SK-N-SH treated with all-trans-retinoic acid at 6 μM for 48 hours (cell line): Measurements from ENCODE around the gene GAD1.

Experiments
- ZC3H10 ChIP-seq: fragments of 250-450 bp; sonication (Bioruptor Pico); IDR thresholded peaks from 2 replicates; pipeline ENCODE4 v1.5.1; 2021; ENCODE audit warnings: mild to moderate bottlenecking, moderate library complexity
- ZFP3 ChIP-seq: fragments of 250-450 bp; sonication (Bioruptor Pico); IDR thresholded peaks from 2 replicates; pipeline ENCODE4 v1.5.0; 2020; ENCODE audit warnings: mild to moderate bottlenecking, moderate library complexity
- TF ChIP-seq, protein P1 (sequence below): fragments of 250-450 bp; sonication (Bioruptor Pico); IDR thresholded peaks from 2 replicates; pipeline ENCODE4 v1.5.1; 2020; ENCODE audit warnings: low read depth, mild to moderate bottlenecking, moderate library complexity

DNA sequence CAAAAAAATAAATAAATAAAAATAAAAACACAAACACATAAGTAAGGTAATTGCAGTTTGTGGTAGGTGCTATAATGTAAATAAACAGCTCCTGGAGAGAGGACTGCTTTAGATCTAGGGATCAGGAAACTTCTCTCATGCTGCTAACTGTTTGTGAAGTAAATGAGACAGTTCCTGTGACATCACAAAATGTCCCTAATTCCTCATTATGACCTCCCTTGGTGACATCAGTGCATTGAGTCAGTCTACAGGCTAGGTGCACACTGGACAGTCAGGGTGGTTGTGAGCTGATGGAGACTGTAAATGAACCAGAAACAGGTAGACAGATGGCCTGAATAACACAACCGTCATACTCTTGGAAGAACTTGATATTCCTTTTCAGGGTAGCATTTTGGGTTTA lies 33.1 kb upstream of the GAD1 start:
- TF ChIP-seq ZFP3 (CRISPR knock-in tag) (no peak), ZC3H10 (no peak)
- TF ChIP-seq, protein P1, sequence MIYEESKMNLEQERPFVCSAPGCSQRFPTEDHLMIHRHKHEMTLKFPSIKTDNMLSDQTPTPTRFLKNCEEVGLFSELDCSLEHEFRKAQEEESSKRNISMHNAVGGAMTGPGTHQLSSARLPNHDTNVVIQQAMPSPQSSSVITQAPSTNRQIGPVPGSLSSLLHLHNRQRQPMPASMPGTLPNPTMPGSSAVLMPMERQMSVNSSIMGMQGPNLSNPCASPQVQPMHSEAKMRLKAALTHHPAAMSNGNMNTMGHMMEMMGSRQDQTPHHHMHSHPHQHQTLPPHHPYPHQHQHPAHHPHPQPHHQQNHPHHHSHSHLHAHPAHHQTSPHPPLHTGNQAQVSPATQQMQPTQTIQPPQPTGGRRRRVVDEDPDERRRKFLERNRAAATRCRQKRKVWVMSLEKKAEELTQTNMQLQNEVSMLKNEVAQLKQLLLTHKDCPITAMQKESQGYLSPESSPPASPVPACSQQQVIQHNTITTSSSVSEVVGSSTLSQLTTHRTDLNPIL (CRISPR knock-in tag): no peak
